GM21381 (cell line): ENCODE measurements around the gene TMEM140.
"Not testable (repeated sequence)": the region's sequence is repeated elsewhere in the genome, so short reads cannot be mapped to it uniquely, and the experiment has no call there.

ENCODE experiments used
- ATAC-seq: cut with Tn5 transposase; IDR thresholded peaks from one replicate; pipeline ENCODE4 v1.9.1; 2021; ENCODE audit warnings: mild to moderate bottlenecking, moderate library complexity; ENCODE audit not compliant: unreplicated experiment

TMEM140 gene

DNA sequence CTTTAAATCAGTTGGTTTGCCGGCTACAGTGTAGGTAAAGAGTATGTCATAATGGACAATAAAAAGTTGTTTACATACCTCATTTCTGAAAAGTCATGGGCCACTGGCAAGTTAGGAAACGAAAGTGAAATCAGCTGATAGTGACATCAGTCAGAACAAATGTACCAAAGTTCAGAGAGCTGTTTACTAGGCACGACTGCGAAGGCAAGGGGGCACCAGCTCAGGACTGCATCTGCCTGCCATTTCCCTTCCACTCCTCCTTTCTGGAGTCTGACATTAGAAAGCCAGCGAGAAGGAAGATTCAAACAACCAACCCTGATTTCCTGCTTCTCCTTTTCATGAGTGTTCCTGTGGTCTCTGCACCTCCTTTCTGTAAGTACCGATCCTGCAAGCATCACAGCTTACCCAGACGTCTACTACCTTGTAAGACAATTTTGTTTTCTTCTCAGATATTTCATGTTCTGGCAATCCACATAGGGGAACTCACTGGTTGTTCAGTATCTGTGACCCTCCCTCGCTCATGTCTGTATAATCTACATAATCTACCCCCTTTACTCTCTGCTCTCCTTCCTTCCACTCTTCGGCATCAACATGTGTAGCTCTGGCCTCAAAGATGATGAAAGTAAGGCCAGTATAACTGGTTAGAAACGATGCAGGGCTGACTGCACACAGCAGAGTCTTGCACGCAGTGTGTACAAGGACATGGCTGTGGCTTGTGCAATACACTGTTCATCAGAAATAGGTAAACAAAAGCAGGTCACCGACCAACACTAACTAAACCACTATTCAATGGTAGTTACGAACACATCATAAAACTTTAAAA lies at the start of gene TMEM140:
Gene TMEM140, plus strand, starts transcription at position 174 of the 823 bp plus-strand sequence. CDS start 16,370 bp downstream, outside the sequence.
- peak; percentile 68 for ATAC-seq

DNA sequence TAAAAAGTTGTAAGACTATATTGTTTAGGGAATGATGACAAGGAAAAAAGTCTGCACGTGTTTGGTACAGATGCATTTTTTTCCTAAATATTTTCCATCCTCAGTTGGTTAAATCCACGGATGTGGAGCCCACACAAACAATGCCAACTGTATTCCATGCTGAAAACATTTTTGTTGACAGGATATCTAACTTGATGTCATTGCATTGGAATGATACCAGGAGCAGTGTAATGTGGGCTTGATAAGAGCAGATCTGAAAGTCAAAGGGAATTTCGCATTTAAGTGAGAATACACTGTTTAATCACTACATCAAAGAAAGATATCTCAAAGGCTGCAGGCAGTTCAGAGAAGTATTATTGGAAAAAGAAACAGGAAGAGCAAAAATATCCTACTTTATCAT lies 49.5 kb upstream of the TMEM140 start:
- ATAC-seq: no peak

DNA sequence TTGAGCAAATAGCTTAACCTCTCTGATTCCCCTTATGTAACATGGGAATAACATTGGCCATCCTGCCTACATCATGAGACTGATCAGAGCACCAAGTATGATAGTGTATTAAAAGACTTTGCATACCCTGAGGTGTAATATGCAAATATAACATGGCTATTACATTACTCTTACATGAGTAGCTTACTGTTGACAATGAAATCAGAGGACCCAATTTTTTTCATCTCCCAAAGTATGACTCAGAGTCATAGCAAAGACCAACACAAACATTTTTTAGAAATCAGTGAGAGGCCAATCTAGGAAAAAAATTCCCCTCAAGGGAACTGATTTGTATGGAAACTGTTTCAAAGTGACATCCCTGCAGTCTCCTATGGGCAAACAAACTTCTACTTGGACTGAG lies 47.0 kb upstream of the TMEM140 start:
- ATAC-seq: no peak

DNA sequence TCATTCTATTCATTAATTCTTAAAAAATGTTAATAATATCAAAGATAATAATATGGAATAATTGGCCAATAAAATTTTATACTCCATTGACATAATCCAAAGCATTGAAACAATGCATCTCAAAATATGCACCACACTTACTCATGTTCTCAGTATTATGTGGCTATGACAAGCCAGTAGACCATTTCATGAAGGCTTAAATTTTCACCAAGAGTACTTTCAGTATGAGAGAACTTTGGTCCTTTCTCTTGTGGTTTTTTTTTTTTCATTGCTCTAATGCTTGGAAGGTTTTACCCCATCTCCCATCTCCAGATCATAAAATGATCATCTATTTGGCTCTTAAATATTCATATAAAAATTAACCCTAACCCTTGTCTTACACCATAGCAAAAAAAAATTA lies 45.5 kb upstream of the TMEM140 start:
- peak; percentile 88 for ATAC-seq

DNA sequence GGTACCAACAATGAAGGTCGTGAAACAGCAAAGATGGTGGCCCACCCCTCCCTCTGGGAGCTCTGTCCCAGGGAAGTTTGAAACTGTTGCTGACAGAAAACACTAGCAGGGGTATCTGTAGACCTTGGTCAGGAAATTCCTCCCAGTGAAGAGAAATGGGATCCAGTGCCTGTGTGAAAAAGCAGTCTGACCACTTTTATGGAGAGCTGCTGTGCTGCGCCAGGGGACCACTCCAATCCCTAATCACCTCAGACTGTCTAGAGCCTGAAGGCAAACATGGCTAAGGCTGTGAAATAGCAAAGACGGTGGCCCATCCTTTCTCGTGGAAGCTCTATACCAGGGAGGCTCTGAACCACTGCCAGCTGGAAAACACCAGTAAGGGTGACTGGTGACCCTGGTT lies 38.3 kb upstream of the TMEM140 start:
- ATAC-seq: no peak

DNA sequence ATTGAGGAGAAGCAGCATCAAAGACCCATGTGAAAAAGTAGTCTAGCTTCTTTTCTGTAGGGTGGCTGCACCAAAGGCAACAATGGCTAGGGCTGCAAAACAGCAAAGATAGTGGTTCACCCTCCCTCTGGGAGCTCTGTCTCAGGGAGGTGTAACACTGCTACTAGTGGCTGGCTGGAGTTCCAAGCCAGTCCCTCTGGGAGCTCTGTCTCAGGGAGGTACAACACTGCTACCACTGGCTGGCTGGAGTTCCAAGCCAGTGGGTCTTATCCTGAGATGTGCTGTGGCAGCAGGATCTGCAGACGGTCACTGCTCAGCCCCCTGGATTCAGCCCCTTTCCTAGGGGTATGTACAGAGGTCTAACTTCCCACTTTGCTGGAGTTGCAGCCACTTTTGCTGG lies 37.9 kb upstream of the TMEM140 start:
- no peak for ATAC-seq

DNA sequence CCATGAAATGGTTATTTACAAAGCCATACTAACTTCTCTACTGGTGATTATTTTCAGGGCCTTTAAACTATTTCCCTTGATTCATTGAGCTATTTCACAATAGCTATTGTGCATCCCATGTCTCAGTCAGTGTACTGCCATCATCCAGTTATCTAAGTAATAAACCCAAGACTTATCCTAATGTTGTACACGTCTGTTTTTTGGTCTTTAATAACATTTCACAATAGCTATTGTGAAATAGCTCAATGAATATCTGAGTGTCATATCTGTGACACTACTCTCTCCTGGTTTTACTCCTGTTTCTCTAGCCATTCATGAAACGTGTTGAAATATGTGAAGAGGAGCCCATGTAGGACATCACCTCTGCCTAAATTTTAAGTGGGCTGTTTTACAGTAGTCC lies 36.5 kb upstream of the TMEM140 start:
- no peak for ATAC-seq

DNA sequence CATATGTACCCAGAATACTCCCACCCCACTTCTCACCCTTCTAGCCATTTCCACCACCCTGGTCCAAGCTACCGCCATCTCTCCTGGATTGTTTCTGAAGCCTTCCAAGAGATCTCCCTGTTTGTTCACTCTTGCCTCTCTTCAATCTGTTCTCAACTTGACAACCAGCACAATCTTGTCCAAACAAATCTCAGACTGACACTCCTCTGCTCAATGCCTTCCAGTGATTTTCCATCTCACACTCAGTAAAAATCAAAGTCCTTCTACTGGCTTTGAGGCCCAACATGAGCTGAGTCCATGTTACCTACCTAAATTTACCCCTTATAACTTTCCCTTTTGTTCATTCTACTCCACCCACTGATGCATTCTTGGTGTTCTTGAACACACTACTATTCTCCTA lies 33.2 kb upstream of the TMEM140 start:
- no peak for ATAC-seq

DNA sequence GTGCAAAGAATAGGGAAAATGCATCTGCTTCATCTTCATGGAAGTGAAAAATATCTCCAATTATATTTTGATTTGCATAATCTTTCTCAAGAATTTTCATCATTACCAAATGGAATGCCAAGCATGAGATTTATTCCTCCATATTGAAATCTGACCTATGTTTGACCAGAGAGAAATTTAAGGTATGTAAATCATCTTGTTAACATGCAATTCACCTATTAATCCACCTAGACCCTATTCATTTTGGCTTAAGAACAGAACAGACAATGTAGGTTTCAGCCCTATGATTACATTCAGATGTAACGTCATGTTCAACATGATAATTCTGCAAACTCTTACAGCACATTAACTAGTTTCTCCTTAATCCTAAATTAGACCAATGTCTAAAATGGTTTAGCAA lies 30.8 kb upstream of the TMEM140 start:
- no peak for ATAC-seq

DNA sequence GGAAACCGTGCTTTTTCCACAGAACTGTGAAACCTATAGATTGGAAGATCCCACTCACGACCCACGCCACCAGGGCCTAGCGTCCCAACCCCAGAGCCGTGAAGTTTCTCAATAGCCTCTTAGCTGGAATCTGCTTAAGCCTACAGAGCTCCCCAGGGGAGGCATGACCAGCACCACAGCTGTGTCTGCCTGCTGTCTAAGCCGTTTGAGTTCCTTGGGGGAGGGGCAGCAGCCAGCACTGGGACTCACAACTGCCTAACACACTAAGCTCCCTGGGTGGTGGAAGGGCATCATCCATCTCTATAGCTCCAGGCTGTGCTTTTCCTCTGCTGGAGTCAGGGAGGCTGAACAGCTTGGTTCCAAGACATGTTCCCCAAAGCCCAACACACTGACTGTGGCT lies 26.0 kb upstream of the TMEM140 start:
- ATAC-seq: no peak

DNA sequence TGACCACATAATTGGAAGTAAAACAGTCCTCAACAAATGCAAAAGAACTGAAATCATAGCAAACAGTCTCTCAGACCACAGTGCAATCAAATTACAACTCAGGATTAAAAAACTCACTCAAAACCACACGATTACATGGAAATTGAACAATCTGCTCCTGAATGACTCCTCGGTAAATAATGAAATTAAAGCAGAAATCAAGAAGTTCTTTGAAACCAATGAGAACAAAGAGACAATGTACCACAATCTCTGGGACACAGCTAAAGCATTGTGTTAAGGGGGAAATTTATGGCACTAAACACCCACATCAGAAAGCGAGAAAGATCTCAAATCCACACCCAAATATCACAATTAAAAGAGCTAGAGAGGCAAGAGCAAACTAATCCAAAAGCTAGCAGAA lies 23.2 kb upstream of the TMEM140 start:
- ATAC-seq: not testable (repeated sequence)

DNA sequence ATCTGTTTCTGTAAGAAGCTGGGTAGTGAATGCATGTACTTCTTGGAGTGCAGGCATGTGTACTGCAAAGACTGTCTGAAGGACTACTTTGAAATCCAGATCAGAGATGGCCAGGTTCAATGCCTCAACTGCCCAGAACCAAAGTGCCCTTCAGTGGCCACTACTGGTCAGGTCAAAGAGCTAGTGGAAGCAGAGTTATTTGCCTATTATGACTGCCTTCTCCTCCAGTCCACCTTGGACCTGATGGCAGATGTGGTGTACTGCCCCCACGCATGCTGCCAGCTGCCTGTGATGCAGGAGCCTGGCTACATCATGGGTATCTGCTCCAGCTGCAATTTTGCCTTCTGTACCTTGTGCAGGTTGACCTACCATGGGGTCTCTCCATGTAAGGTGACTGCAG lies 18.9 kb upstream of the TMEM140 start:
- ATAC-seq: no peak

DNA sequence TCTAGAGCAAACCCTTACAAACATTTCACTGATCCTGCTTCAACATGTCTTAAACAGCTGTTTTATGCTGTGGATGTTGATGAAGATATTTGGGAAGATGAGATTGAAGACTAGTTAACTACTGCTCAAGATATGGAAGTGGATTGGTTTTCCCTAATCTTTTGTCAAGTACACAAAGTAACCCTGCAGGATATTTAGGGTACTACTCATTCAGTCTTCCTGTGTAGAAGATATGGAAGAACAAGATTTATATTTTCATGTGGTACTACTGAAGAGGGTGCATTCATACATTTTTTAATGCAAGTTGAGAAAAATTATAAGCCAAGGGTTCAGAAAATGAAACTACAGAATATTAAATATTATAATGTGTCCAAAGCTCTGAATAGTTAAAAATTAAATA lies 18.3 kb upstream of the TMEM140 start:
- no peak for ATAC-seq

DNA sequence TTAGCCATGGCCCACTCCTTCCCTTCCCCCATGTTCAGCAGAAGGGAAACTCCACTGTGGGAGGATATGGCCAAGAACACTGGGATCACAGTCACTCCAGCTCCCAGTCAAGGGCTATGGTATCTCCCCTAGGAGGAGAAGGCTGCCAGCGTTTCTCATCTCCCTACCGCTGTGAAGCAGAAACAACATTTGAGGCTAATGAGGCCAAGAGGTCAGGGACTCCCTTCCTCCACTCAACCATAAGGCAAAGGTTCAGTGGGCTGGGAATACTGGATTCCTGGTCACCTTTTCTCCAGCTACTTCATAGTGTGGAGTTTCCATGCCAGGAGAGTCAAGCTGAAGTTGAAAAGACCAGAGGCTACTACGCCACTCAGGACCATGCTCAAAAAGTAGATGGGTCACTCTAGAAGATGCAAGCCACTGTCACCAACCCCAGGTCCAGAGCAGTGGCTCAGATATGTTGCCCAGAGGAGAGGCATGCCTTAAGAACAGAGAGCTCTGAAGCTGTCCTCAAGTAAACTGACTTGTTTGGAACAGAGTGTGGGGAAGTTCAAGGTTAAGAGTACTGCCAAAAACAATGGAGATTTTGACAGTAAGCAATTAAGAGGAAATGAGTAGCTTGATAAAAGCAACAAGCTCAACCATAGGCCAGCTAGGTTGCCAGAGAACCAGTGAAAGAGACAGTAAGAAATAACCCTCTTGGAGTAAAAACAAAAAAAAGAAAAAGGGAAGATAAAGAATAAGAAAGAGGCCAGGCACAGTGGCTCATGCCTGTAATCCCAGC lies 3.8 kb upstream of the TMEM140 start:
- ATAC-seq: no peak

DNA sequence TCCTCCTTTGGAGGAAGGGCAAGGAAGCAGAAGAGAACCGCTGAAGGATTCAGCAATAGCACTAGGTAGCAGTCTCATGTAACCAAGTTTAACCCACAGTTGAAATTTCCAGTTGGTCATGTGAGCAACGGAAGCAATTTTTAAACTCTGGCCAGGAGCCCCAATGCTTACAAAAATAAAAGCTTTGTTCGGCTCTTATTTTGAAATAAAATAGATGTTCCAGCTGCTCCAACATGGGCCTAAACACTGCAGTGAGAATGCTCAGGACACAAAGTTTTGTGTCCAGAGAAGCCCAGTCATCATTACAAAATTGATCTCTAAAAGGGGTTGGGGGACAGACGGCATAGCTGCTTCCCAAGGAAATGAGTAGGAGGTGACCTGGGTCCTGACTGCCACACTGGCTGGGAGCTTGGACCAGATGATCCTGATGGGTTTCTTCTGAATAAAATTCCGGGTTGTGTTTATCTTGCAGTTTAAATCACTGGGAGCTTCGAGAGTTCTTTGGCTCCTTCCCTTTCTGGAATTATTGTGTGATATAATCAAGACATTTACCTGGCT lies 452 bp upstream of the TMEM140 start:
- no peak for ATAC-seq

DNA sequence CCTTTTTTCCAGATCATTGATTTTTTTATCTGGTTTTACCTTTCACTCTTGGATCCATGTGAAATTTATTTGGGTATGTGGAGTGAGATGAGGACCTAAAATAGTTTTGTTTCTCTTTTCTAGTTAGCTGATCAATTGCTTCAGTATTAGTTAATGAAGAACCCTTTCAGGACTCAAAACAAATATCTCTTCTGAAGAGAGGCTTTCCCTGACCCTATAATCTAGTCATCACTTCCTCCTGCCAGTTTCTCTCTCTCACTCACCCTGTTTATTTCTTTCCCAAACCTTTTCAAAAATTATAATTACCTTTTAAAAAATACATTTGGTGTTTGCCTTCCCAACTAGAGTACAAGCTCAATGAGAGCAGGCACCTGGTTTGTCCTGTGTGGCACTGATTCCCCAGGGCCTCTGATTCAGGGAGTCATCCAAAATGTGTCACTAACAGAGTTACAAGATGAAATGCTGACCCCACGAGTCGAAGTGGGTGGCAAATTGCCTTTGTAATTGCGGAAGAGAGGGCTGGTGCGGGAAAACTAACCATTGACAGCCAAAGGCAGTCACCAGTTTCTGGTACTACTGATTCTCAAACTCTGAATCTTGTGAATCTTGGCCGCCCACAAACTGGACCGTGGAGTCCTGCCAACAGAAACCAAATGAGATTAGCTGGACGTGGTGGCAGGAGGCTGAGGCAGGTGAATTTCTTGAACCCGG lies 2.4 kb downstream of the TMEM140 start:
- ATAC-seq: no peak

DNA sequence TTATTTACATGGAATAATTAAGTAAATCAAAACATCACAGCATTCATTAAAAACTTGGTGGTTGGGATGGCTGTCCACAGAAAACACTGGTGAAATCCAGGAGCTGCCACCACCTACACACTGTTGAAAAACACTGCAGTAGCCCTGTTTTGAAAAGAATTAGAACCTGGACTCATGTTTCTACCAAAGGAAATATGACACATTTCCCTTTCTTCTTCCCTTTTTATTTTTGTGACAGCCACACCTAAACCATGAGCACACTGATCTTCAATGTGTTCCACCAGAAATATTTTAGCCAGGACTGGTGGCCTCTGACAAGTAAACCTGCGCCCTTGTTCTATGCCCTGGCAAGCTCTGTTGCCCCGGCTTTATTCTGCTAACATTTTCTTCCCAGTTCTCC lies 3.3 kb downstream of the TMEM140 start:
- ATAC-seq: no peak

DNA sequence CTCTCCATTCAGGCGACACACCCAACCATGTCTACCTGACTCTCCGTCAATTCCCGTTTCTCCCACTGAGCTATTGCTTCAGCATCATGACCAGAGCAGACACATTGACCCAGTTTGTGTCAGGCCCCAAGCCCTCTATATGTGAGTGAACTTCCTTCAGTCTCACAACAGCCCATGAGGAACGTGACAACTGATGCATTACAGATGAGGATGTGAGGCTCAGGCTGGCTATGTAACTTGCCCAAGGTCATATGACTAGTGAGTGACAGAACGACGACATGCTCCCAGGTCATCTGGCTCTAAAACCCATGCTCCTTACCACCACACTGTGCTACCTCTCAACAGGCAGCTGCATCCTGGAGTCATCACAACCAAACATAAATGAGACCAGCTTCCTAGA lies 3.7 kb downstream of the TMEM140 start:
- ATAC-seq: no peak

DNA sequence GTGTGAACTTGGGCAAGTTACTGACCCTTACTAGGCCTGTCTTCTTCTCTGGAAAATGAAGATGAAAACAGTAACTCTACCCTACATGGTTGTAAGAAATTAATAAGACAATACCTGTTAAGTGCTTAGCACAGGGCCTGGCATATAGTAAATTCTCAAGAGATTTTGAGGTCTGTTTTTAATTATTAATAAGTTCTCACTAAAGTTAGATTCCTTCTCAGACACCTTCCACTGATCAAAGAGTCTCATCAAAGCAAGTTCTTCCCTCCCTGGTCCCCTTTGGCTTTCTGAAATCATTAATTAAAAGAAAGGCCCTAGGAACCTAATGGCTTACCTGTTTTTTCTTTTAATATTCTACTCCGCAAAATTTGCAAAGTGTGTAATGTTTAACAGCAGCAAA lies 4.6 kb downstream of the TMEM140 start:
- ATAC-seq: no peak

DNA sequence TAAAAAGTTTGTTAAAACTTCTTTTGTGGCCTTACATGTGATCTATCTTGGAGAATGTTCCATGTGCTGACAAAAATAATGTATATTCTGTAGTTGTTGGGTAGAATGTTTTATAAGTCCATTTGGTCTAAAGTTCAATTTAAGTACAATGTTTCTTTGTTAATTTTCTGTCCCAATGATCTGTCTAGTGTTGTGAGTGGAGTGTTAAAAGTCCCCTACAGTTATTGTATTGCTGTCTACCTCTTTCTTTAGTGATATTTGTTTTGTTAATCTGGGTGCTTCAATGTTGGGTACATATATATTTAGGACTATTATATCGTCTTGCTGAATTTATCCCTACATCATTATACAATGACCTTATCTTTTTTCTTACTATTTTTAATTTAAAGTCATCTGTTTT lies 6.9 kb downstream of the TMEM140 start:
- no peak for ATAC-seq

DNA sequence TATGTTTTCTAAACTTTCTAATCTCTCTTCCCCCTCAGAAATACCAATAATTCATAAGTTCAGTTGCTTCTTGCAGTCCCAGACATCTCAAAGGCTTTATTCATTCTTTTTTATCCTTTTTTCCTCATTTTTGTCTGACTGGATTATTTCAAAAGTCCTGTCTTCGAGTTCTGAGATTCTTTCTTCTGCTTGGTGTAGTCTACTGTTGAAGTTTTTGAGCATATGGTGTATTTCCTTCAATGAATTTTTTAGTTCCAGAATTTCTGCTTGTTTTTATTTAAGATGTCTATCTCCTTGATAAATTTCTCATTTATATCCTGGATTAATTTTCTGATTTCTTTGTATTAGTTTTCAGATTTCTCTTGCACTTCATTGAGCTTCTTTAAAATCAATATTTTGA lies 8.4 kb downstream of the TMEM140 start:
- no peak for ATAC-seq
